ENCODE data around the gene RSPH10B2.
"Not testable (repeated sequence)": the region's sequence is repeated elsewhere in the genome, so short reads cannot be mapped to it uniquely, and the experiment has no call there.

Gene RSPH10B2

GRCh38 chr7:6800331-6800730, 46.4 kb downstream of the RSPH10B2 start:
- not testable (repeated sequence) for H3K36me3 Mint-ChIP-seq; H3K27ac Mint-ChIP-seq; H3K9me3 Mint-ChIP-seq; ATAC-seq (replicated peaks); H3K27me3 Mint-ChIP-seq; H3K4me1 Mint-ChIP-seq; DNase-seq; H3K4me3 Mint-ChIP-seq

GRCh38 chr7:6807393-6807918, 53.6 kb downstream of the RSPH10B2 start:
- H3K4me3 Mint-ChIP-seq; H3K27ac Mint-ChIP-seq; H3K36me3 Mint-ChIP-seq; ATAC-seq (replicated peaks); H3K9me3 Mint-ChIP-seq; H3K27me3 Mint-ChIP-seq; H3K4me1 Mint-ChIP-seq; DNase-seq: not testable (repeated sequence)

- H3K27me3 Mint-ChIP-seq; H3K9me3 Mint-ChIP-seq; DNase-seq; ATAC-seq (replicated peaks); H3K36me3 Mint-ChIP-seq; H3K4me1 Mint-ChIP-seq; H3K27ac Mint-ChIP-seq; H3K4me3 Mint-ChIP-seq: not testable (repeated sequence)
Measured at GRCh38 chr7:6807959-6808358, 54.1 kb downstream of the RSPH10B2 start.

- not testable (repeated sequence) for H3K4me3 Mint-ChIP-seq, H3K4me1 Mint-ChIP-seq
Measured at GRCh38 chr7:6813011-6813410, 59.1 kb downstream of the RSPH10B2 start.

GRCh38 chr7:6815470-6815869, 61.6 kb downstream of the RSPH10B2 start:
- not testable (repeated sequence) for H3K4me1 Mint-ChIP-seq; DNase-seq; H3K4me3 Mint-ChIP-seq; H3K27me3 Mint-ChIP-seq; H3K9me3 Mint-ChIP-seq; H3K27ac Mint-ChIP-seq; ATAC-seq (replicated peaks)
- peaks cover 17 to 25% of the 10 kb centered on the region in 2 donors for H3K36me3 Mint-ChIP-seq

More at GRCh38 chr7:6813011-6813410, 59.1 kb downstream of the RSPH10B2 start:
- not testable (repeated sequence) for DNase-seq; H3K9me3 Mint-ChIP-seq; H3K27ac Mint-ChIP-seq; ATAC-seq (replicated peaks); H3K27me3 Mint-ChIP-seq
- H3K36me3 Mint-ChIP-seq, result peaks cover 12 to 20% of the 10 kb centered on the region in 2 donors

- DNase-seq; H3K27ac Mint-ChIP-seq; H3K9me3 Mint-ChIP-seq; H3K4me1 Mint-ChIP-seq; H3K27me3 Mint-ChIP-seq; ATAC-seq (replicated peaks); H3K4me3 Mint-ChIP-seq: not testable (repeated sequence)
- H3K36me3 Mint-ChIP-seq, result peaks cover 21% of the 10 kb centered on the region in 2 donors
Measured at GRCh38 chr7:6821622-6822021, 67.7 kb downstream of the RSPH10B2 start.

GRCh38 chr7:6825236-6826125, 71.6 kb downstream of the RSPH10B2 start:
- H3K4me1 Mint-ChIP-seq, DNase-seq, H3K9me3 Mint-ChIP-seq, H3K27me3 Mint-ChIP-seq: not testable (repeated sequence)
- peaks cover 9 to 11% of the 10 kb centered on the region in 2 donors for H3K36me3 Mint-ChIP-seq
- peak; percentile 62 to 67 for ATAC-seq (replicated peaks)
- H3K4me3 Mint-ChIP-seq, result peak overlapping the region; percentile 78 to 80
- peak overlapping the region; percentile 10 for H3K27ac Mint-ChIP-seq

- DNase-seq (peak; percentile 88), ATAC-seq (replicated peaks) (peak; percentile 98 to 99)
- H3K27me3 Mint-ChIP-seq, result peaks cover 4 to 14% of the 10 kb centered on the region in 2 donors
- peak within 1 kb of the TSS; percentile 94 to 95 for H3K4me3 Mint-ChIP-seq
- H3K27ac Mint-ChIP-seq, result peak within 1 kb of the TSS; percentile 98
- not testable (repeated sequence) for H3K9me3 Mint-ChIP-seq, H3K4me1 Mint-ChIP-seq, H3K36me3 Mint-ChIP-seq
Measured at GRCh38 chr7:6826151-6826550, 72.2 kb downstream of the RSPH10B2 start, which contains the start of gene CCZ1B. Gene CCZ1B, minus strand, starts transcription at chr7:6826275. Its CDS starts 78 bp downstream, at chr7:6826197.

GRCh38 chr7:6827180-6827579, 73.3 kb downstream of the RSPH10B2 start:
- not testable (repeated sequence) for ATAC-seq (replicated peaks); H3K27ac Mint-ChIP-seq; DNase-seq; H3K36me3 Mint-ChIP-seq; H3K9me3 Mint-ChIP-seq; H3K4me1 Mint-ChIP-seq
- Mint-ChIP-seq H3K4me3 (peak overlapping the region; percentile 19 to 44), H3K27me3 (peaks cover 8 to 18% of the 10 kb centered on the region in 2 donors)

GRCh38 chr7:6829616-6830015, 75.7 kb downstream of the RSPH10B2 start:
- not testable (repeated sequence) for ATAC-seq (replicated peaks); H3K4me3 Mint-ChIP-seq

GRCh38 chr7:6830026-6830425, 76.1 kb downstream of the RSPH10B2 start:
- DNase-seq; H3K9me3 Mint-ChIP-seq; H3K4me3 Mint-ChIP-seq; H3K36me3 Mint-ChIP-seq; ATAC-seq (replicated peaks); H3K27ac Mint-ChIP-seq; H3K4me1 Mint-ChIP-seq: not testable (repeated sequence)
- H3K27me3 Mint-ChIP-seq, result peaks cover 16 to 26% of the 10 kb centered on the region in 2 donors

More at GRCh38 chr7:6829616-6830015, 75.7 kb downstream of the RSPH10B2 start:
- H3K36me3 Mint-ChIP-seq, DNase-seq, H3K4me1 Mint-ChIP-seq, H3K27ac Mint-ChIP-seq, H3K9me3 Mint-ChIP-seq: not testable (repeated sequence)
- H3K27me3 Mint-ChIP-seq, result peaks cover 12 to 21% of the 10 kb centered on the region in 2 donors

- DNase-seq (no peak), ATAC-seq (replicated peaks) (no peak)
- H3K9me3 Mint-ChIP-seq, result no peaks in the 10 kb centered on the region
- H3K4me1 Mint-ChIP-seq, result no peaks in the 10 kb centered on the region
- H3K27ac Mint-ChIP-seq, result no peak overlapping the region
- H3K27me3 Mint-ChIP-seq, result peaks cover 24 to 34% of the 10 kb centered on the region in 2 donors
- H3K36me3 Mint-ChIP-seq, result peaks cover 1 to 2% of the 10 kb centered on the region in 2 donors
- no peak overlapping the region for H3K4me3 Mint-ChIP-seq
Measured at GRCh38 chr7:6831018-6831725, 77.3 kb downstream of the RSPH10B2 start.

GRCh38 chr7:6833636-6834035, 79.7 kb downstream of the RSPH10B2 start:
- no peak for DNase-seq
- no peak for ATAC-seq (replicated peaks)
- Mint-ChIP-seq H3K27me3 (peaks cover 29 to 47% of the 10 kb centered on the region in 2 donors), H3K36me3 (no peaks in the 10 kb centered on the region), H3K4me3 (no peak overlapping the region), H3K9me3 (no peaks in the 10 kb centered on the region), H3K27ac (no peak overlapping the region), H3K4me1 (no peaks in the 10 kb centered on the region)

GRCh38 chr7:6835521-6835920, 81.6 kb downstream of the RSPH10B2 start:
- DNase-seq; H3K4me1 Mint-ChIP-seq; H3K27ac Mint-ChIP-seq; H3K36me3 Mint-ChIP-seq; ATAC-seq (replicated peaks); H3K4me3 Mint-ChIP-seq; H3K9me3 Mint-ChIP-seq: not testable (repeated sequence)
- peaks cover 25 to 37% of the 10 kb centered on the region in 2 donors for H3K27me3 Mint-ChIP-seq
